HCT116 (cell line): ENCODE data around the gene ZSWIM6. TPM values are rescaled to one million over a fixed set of nuclear protein-coding genes. Genes with fewer than 3 reads are reported as not detected.

Experiments
- ATAC-seq: fragments of 200-7000 bp; cut with Tn5 transposase; 2 replicates; pipeline ENCODE4 v1.9.1; 2020; ENCODE audit warnings: mild to moderate bottlenecking, moderate library complexity
- BruUV-seq: library from RNA; stranded (reverse); fragments of 400-500 nt; replicated peaks from 2 replicates; lab custom pipeline; 2021; lab: Mats Ljungman, UMichigan
- CTCF ChIA-PET: fragments of 300-600 bp; sonication (Branson Sonifier 250); formaldehyde crosslinking; loops from one replicate; lab custom pipeline; 2021; ENCODE audit warnings: antibody characterized with exemption; lab: Charles Lee
- POLR2A ChIA-PET: fragments of 300-600, 350-600 bp; sonication (Branson Sonifier 250); formaldehyde crosslinking; loops from one replicate; lab custom pipeline; 2021; ENCODE audit warnings: antibody characterized with exemption; lab: Charles Lee
- RAD21 ChIA-PET, 2 experiments: fragments of 300-600 bp; sonication (Branson Sonifier 250); formaldehyde crosslinking; loops; one replicate each; lab custom pipeline; 2023; ENCODE audit warnings: low total read pairs in 2 of 2; ENCODE audit not compliant: uncharacterized antibody in 2 of 2, unreplicated experiment in 2 of 2, low non-redundant PET in 1 of 2; lab: Charles Lee
- DNase-seq: peaks from one replicate; pipeline ENCODE4 v3.0.0-alpha.2; 2010; ENCODE audit warnings: low read depth, low spot score
- H2AFZ ChIP-seq: fragments of 200-600 bp; shearing (Covaris generic), sonication (generic); 2 replicates; pipeline ENCODE4 v1.6.1; 2017; ENCODE audit warnings: low read depth, mixed run types, mixed read lengths, antibody characterized with exemption, low read length; ENCODE audit not compliant: poor library complexity, severe bottlenecking
- H3K27ac ChIP-seq: 2 replicates; pipeline ENCODE4 v1.5.1; 2012; ENCODE audit warnings: low read depth, low read length
- H3K27me3 ChIP-seq: fragments of 200-600 bp; sonication (generic); 2 replicates; pipeline ENCODE4 v1.6.1; 2016; ENCODE audit warnings: mixed run types, low read length, mixed read lengths; ENCODE audit not compliant: insufficient read depth
- H3K36me3 ChIP-seq, 2 experiments: fragments of 200-500 bp in 1 of 2; fragments of 200-600 bp in 1 of 2; sonication (Bioruptor generic) in 1 of 2; sonication (generic) in 1 of 2; 2 replicates each; pipeline versions ENCODE4 v1.5.1 to v1.6.1; 2014 to 2016; ENCODE audit warnings: low read length in 2 of 2, inconsistent platforms in 1 of 2, mixed read lengths in 1 of 2, mixed run types in 1 of 2; ENCODE audit not compliant: insufficient read depth in 2 of 2, control insufficient read depth in 1 of 2
- H3K4me1 ChIP-seq, 2 experiments: fragments of 200-600 bp in 1 of 2; sonication (generic) in 1 of 2; 2 replicates each; pipeline versions ENCODE4 v1.5.1 to v1.6.1; 2012 to 2017; ENCODE audit warnings: low read length in 2 of 2, inconsistent platforms in 1 of 2, mild to moderate bottlenecking in 1 of 2, mixed read lengths in 1 of 2, mixed run types in 1 of 2, moderate library complexity in 1 of 2; ENCODE audit not compliant: insufficient read depth in 2 of 2, control insufficient read depth in 1 of 2
- H3K4me2 ChIP-seq: fragments of 200-600 bp; sonication (generic); 2 replicates; pipeline ENCODE4 v1.6.1; 2017; ENCODE audit warnings: mixed run types, low read length, mixed read lengths
- H3K4me3 ChIP-seq, 2 experiments: fragments of 200-600 bp in 1 of 2; sonication (generic) in 1 of 2; replicated peaks in 1 of 2; 2 replicates each; pipeline ENCODE4 v1.5.1; 2011 to 2016; ENCODE audit warnings: low read length in 2 of 2, control low read depth in 1 of 2, low read depth in 1 of 2, mild to moderate bottlenecking in 1 of 2, mixed read lengths in 1 of 2, mixed run types in 1 of 2
- H3K79me2 ChIP-seq: fragments of 200-600 bp; sonication (generic); 2 replicates; pipeline ENCODE4 v1.6.1; 2017; ENCODE audit warnings: mild to moderate bottlenecking, mixed run types, low read length, moderate library complexity, mixed read lengths; ENCODE audit not compliant: insufficient read depth
- H3K9ac ChIP-seq: fragments of 200-600 bp; sonication (generic); 2 replicates; pipeline ENCODE4 v1.6.1; 2016; ENCODE audit warnings: low read length, mixed read lengths
- H3K9me2 ChIP-seq: fragments of 200-600 bp; sonication (generic), shearing (Covaris generic); 2 replicates; pipeline ENCODE4 v1.6.1; 2017; ENCODE audit warnings: mixed run types, mild to moderate bottlenecking, moderate library complexity; ENCODE audit not compliant: insufficient read depth
- H3K9me3 ChIP-seq, 2 experiments: fragments of 200-500 bp in 1 of 2; fragments of 200-600 bp in 1 of 2; sonication (Bioruptor generic) in 1 of 2; sonication (generic) in 1 of 2; 2 replicates each; pipeline ENCODE4 v1.6.1; 2014 to 2017; ENCODE audit warnings: low read length in 2 of 2, mixed read lengths in 2 of 2, inconsistent platforms in 1 of 2, low read depth in 1 of 2, mild to moderate bottlenecking in 1 of 2, mixed run types in 1 of 2, moderate library complexity in 1 of 2; ENCODE audit not compliant: control insufficient read depth in 1 of 2, insufficient read depth in 1 of 2
- H4K20me1 ChIP-seq: fragments of 200-600 bp; sonication (generic), shearing (Covaris generic); 2 replicates; pipeline ENCODE4 v1.6.1; 2017; ENCODE audit warnings: mixed run types, mild to moderate bottlenecking, moderate library complexity; ENCODE audit not compliant: insufficient read depth
- CEBPB ChIP-seq: IDR thresholded peaks from 2 replicates; pipeline ENCODE4 v1.6.1; 2012; ENCODE audit warnings: low read depth
- EGR1 ChIP-seq: IDR thresholded peaks from 2 replicates; pipeline ENCODE4 v1.6.1; 2012; ENCODE audit warnings: low read depth
- ELF1 ChIP-seq: IDR thresholded peaks from 2 replicates; pipeline ENCODE4 v1.6.1; 2012; ENCODE audit warnings: low read depth, borderline replicate concordance
- EZH2 ChIP-seq: fragments of 200-600 bp; sonication (generic); IDR thresholded peaks from 2 replicates; pipeline ENCODE4 v1.6.1; 2017; ENCODE audit warnings: antibody characterized with exemption, mixed run types
- EZH2phosphoT487 ChIP-seq: fragments of 200-600 bp; IDR thresholded peaks from 2 replicates; pipeline ENCODE4 v1.6.1; 2018; ENCODE audit warnings: antibody characterized with exemption, borderline replicate concordance
- JUND ChIP-seq: IDR thresholded peaks from 2 replicates; pipeline ENCODE4 v1.6.1; 2012
- POLR2AphosphoS5 ChIP-seq: IDR thresholded peaks from 2 replicates; pipeline ENCODE4 v1.6.1; 2011; ENCODE audit warnings: mild to moderate bottlenecking, low read depth, low read length, moderate library complexity
- RAD21 ChIP-seq: IDR thresholded peaks from 2 replicates; pipeline ENCODE4 v1.6.1; 2012; ENCODE audit warnings: low read depth, mild to moderate bottlenecking
- SIN3A ChIP-seq: IDR thresholded peaks from 2 replicates; pipeline ENCODE4 v1.6.1; 2012; ENCODE audit warnings: low read depth
- SRF ChIP-seq: IDR thresholded peaks from 2 replicates; pipeline ENCODE4 v1.6.1; 2012; ENCODE audit warnings: low read depth
- TCF7L2 ChIP-seq: IDR thresholded peaks from 2 replicates; pipeline ENCODE4 v1.7.0; 2011; ENCODE audit warnings: borderline replicate concordance, inconsistent platforms; ENCODE audit not compliant: insufficient read depth, insufficient read length; ENCODE audit errors: extremely low read depth
- ZFX ChIP-seq: fragments of 450-650 bp; IDR thresholded peaks from 2 replicates; pipeline ENCODE4 v1.6.1; 2017
- ZNF274 ChIP-seq: fragments of 200-500 bp; sonication (Bioruptor generic); IDR thresholded peaks from 2 replicates; pipeline ENCODE4 v1.6.1; 2014; ENCODE audit warnings: mild to moderate bottlenecking, low read depth, low read length, inconsistent platforms
- intact Hi-C: fragments of 100-400 bp; cut with micrococcal nuclease; formaldehyde crosslinking; loops from 2 replicates; pipeline ENCODE4 v1.10.0; 2022
- total RNA-seq: library from RNA; stranded (reverse); gene quantifications from one replicate; pipeline ENCODE4 v1.2.1, GENCODE V29; 2021; ENCODE audit not compliant: unreplicated experiment
- TF ChIP-seq, protein P1 (sequence below): IDR thresholded peaks from 2 replicates; pipeline ENCODE4 v1.6.1; 2012; ENCODE audit warnings: low read depth
- TF ChIP-seq, protein P2 (sequence below): IDR thresholded peaks from 2 replicates; pipeline ENCODE4 v1.6.1; 2012
- TF ChIP-seq, protein P3 (sequence below): IDR thresholded peaks from 2 replicates; pipeline ENCODE4 v1.6.1; 2011; ENCODE audit warnings: mild to moderate bottlenecking, low read length, moderate library complexity; ENCODE audit not compliant: insufficient replicate concordance; ENCODE audit errors: extremely low read depth
- TF ChIP-seq, protein P4 (sequence below), 3 experiments: fragments of 200-600 bp in 1 of 3; sonication (generic) in 1 of 3; IDR thresholded peaks in 2 of 3; conservative IDR thresholded peaks in 1 of 3; 2 replicates each; pipeline ENCODE4 v1.5.1; 2012 to 2017; ENCODE audit warnings: low read depth in 2 of 3, low read length in 2 of 3, antibody characterized with exemption in 1 of 3, borderline replicate concordance in 1 of 3, control low read depth in 1 of 3, mild to moderate bottlenecking in 1 of 3, mixed read lengths in 1 of 3, mixed run types in 1 of 3, moderate library complexity in 1 of 3; ENCODE audit not compliant: insufficient read depth in 1 of 3
- TF ChIP-seq, protein P5 (sequence below): IDR thresholded peaks from 2 replicates; pipeline ENCODE4 v1.6.1; 2012

Gene ZSWIM6
- total RNA-seq, 1 experiment from 2014 or later = 7.4 TPM

DNA sequence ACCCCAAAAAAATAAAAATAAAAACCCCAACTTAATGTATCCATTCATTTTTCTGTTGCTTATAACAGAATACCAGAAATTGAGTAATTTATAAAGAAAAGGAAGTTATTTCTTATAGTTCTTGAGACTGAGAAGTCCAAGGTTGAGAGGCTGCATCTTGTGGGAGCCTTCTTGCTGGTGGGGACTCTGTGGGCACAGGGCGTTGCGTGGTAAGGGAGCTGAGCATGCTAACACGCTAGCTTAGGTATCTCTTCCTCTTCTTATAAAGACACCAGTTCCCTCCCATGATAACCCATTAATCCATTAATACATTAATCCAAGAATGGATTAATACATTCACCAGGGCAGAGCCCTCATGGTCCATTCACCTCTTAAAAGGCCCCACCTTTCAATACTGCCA, 150.9 kb downstream of the ZSWIM6 start:
- Histone ChIP-seq H3K4me1 (no peaks in the 10 kb centered on the region), H2AFZ (no peak overlapping the region), H3K9me3 (no peaks in the 10 kb centered on the region), H3K4me2 (no peak overlapping the region), H3K36me3 (no peaks in the 10 kb centered on the region), H3K27ac (no peak overlapping the region), H3K9ac (no peak overlapping the region), H3K9me2 (no peaks in the 10 kb centered on the region), H3K27me3 (no peaks in the 10 kb centered on the region), H4K20me1 (0 out of 2 replicates have a peak, but pooled peaks cover 3% of the 10 kb centered on the region), H3K79me2 (peaks cover 8% of the 10 kb centered on the region; the same call in 1 of the 2 replicates), H3K4me3 (no peak overlapping the region)
- no TSS peak for BruUV-seq
- ATAC-seq (no peak), DNase-seq (no peak)
- intact Hi-C loops = no loop called here
- ChIA-PET RAD21 (no interaction called here), CTCF (no interaction called here), POLR2A (no interaction called here)
- TF ChIP-seq, protein P1, sequence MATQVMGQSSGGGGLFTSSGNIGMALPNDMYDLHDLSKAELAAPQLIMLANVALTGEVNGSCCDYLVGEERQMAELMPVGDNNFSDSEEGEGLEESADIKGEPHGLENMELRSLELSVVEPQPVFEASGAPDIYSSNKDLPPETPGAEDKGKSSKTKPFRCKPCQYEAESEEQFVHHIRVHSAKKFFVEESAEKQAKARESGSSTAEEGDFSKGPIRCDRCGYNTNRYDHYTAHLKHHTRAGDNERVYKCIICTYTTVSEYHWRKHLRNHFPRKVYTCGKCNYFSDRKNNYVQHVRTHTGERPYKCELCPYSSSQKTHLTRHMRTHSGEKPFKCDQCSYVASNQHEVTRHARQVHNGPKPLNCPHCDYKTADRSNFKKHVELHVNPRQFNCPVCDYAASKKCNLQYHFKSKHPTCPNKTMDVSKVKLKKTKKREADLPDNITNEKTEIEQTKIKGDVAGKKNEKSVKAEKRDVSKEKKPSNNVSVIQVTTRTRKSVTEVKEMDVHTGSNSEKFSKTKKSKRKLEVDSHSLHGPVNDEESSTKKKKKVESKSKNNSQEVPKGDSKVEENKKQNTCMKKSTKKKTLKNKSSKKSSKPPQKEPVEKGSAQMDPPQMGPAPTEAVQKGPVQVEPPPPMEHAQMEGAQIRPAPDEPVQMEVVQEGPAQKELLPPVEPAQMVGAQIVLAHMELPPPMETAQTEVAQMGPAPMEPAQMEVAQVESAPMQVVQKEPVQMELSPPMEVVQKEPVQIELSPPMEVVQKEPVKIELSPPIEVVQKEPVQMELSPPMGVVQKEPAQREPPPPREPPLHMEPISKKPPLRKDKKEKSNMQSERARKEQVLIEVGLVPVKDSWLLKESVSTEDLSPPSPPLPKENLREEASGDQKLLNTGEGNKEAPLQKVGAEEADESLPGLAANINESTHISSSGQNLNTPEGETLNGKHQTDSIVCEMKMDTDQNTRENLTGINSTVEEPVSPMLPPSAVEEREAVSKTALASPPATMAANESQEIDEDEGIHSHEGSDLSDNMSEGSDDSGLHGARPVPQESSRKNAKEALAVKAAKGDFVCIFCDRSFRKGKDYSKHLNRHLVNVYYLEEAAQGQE = no peak
- TF ChIP-seq, protein P2, sequence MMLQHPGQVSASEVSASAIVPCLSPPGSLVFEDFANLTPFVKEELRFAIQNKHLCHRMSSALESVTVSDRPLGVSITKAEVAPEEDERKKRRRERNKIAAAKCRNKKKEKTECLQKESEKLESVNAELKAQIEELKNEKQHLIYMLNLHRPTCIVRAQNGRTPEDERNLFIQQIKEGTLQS = no peak
- TF ChIP-seq SRF (no peak), CEBPB (no peak), ZNF274 (no peak), TCF7L2 (no peak), RAD21 (no peak), ZFX (no peak), EZH2 (no peak), SIN3A (no peak), EZH2phosphoT487 (no peak), POLR2AphosphoS5 (no peak), JUND (no peak), EGR1 (no peak), ELF1 (no peak)
- TF ChIP-seq, protein P3, sequence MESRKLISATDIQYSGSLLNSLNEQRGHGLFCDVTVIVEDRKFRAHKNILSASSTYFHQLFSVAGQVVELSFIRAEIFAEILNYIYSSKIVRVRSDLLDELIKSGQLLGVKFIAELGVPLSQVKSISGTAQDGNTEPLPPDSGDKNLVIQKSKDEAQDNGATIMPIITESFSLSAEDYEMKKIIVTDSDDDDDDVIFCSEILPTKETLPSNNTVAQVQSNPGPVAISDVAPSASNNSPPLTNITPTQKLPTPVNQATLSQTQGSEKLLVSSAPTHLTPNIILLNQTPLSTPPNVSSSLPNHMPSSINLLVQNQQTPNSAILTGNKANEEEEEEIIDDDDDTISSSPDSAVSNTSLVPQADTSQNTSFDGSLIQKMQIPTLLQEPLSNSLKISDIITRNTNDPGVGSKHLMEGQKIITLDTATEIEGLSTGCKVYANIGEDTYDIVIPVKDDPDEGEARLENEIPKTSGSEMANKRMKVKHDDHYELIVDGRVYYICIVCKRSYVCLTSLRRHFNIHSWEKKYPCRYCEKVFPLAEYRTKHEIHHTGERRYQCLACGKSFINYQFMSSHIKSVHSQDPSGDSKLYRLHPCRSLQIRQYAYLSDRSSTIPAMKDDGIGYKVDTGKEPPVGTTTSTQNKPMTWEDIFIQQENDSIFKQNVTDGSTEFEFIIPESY = no peak
- TF ChIP-seq, protein P4, sequence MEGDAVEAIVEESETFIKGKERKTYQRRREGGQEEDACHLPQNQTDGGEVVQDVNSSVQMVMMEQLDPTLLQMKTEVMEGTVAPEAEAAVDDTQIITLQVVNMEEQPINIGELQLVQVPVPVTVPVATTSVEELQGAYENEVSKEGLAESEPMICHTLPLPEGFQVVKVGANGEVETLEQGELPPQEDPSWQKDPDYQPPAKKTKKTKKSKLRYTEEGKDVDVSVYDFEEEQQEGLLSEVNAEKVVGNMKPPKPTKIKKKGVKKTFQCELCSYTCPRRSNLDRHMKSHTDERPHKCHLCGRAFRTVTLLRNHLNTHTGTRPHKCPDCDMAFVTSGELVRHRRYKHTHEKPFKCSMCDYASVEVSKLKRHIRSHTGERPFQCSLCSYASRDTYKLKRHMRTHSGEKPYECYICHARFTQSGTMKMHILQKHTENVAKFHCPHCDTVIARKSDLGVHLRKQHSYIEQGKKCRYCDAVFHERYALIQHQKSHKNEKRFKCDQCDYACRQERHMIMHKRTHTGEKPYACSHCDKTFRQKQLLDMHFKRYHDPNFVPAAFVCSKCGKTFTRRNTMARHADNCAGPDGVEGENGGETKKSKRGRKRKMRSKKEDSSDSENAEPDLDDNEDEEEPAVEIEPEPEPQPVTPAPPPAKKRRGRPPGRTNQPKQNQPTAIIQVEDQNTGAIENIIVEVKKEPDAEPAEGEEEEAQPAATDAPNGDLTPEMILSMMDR (IDR thresholded peaks at IDR 0.05 in 2 of 3, conservative IDR thresholded peaks at IDR 0.05 in 1 of 3; ENCODE audit: borderline replicate concordance in 1 of 3, insufficient read depth in 1 of 3, low read depth in 2 of 3, low read length in 2 of 3) = no peak
- TF ChIP-seq, protein P5, sequence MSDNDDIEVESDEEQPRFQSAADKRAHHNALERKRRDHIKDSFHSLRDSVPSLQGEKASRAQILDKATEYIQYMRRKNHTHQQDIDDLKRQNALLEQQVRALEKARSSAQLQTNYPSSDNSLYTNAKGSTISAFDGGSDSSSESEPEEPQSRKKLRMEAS = no peak
